Neural cell (in vitro differentiated cells): Measurements from ENCODE around the gene HOXD8.

ENCODE experiments used
- CTCF ChIP-seq: fragments of 450-650 bp; IDR thresholded peaks from 2 replicates; pipeline ENCODE4 v1.5.1; 2014; ENCODE audit warnings: antibody characterized with exemption, mild to moderate bottlenecking, moderate library complexity; ENCODE audit not compliant: poor library complexity, severe bottlenecking
- EP300 ChIP-seq: fragments of 450-650 bp; conservative IDR thresholded peaks from 2 replicates; pipeline ENCODE4 v1.6.1; 2014; ENCODE audit warnings: antibody characterized with exemption, mild to moderate bottlenecking, moderate library complexity; ENCODE audit not compliant: poor library complexity, severe bottlenecking
- EZH2 ChIP-seq: fragments of 200-600, 300-800 bp; shearing (Covaris generic), sonication (generic); IDR thresholded peaks from 2 replicates; pipeline ENCODE4 v1.6.1; 2014; ENCODE audit warnings: antibody characterized with exemption, low read length, borderline replicate concordance, mild to moderate bottlenecking; ENCODE audit not compliant: insufficient read depth, poor library complexity, severe bottlenecking
- MXI1 ChIP-seq: fragments of 450-650 bp; conservative IDR thresholded peaks from 2 replicates; pipeline ENCODE4 v1.6.1; 2014; ENCODE audit warnings: antibody characterized with exemption, mild to moderate bottlenecking; ENCODE audit not compliant: poor library complexity, severe bottlenecking
- POLR2AphosphoS5 ChIP-seq: IDR thresholded peaks from 2 replicates; pipeline ENCODE4 v1.6.1; 2012
- RAD21 ChIP-seq: fragments of 450-650 bp; conservative IDR thresholded peaks from 2 replicates; pipeline ENCODE4 v1.6.1; 2014; ENCODE audit warnings: antibody characterized with exemption, mild to moderate bottlenecking, moderate library complexity
- REST ChIP-seq: IDR thresholded peaks from 2 replicates; pipeline ENCODE4 v1.6.1; 2012; ENCODE audit warnings: borderline replicate concordance
- TAF1 ChIP-seq: IDR thresholded peaks from 2 replicates; pipeline ENCODE4 v1.6.1; 2012; ENCODE audit warnings: low read depth

GRCh38 chr2:176133389-176133788 is 3.9 kb downstream of the HOXD8 start:
- TF ChIP-seq CTCF (no peak), EP300 (no peak), POLR2AphosphoS5 (no peak), TAF1 (no peak), RAD21 (no peak), EZH2 (no peak), MXI1 (no peak), REST (no peak)
